ENCODE data around the gene GPC6. TPM values are rescaled to one million over a fixed set of nuclear protein-coding genes. Genes with fewer than 3 reads are reported as not detected.
A peak's percentile ranks its signal among the peaks of the same experiment; 100 is the strongest.

The GPC6 gene
- total RNA-seq, 6 donors from 2014 or later = 1.3 to 7.3 (median 3.4) TPM

DNA sequence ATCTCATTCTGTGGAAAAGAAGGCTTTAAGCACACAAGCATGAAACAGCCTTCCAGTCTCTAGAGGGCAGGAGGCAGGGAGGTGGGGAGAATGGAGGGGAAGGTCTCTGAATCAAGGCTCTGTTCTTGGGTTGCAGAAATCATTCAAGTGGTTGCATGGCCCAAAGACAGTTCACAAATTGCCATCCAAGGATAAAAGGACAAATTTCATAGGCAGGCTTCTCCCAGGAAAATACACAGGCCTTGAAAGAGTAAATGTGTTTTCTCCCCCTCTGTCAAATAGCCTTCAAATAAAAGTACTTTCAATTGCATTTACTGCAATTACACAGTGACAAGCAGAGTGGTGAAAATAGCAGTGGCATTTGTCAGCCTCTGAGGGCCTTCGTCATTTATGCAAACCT lies 802.0 kb downstream of the GPC6 start:
- DNase-seq = no peak
- TF ChIP-seq POLR2AphosphoS5 (IDR thresholded peaks at IDR 0.05) = no peak
- no peak for TF ChIP-seq POLR2A (IDR thresholded peaks at IDR 0.05)
- TF ChIP-seq EP300 (IDR thresholded peaks at IDR 0.05) = no peak
- TF ChIP-seq CTCF (IDR thresholded peaks at IDR 0.05) = no peak
- Histone ChIP-seq H3K27me3 (no peaks in the 10 kb centered on the region), H3K36me3 (no peaks in the 10 kb centered on the region), H3K27ac (no peak overlapping the region), H3K9me3 (no peaks in the 10 kb centered on the region), H3K4me3 (no peak overlapping the region), H3K4me1 (no peaks in the 10 kb centered on the region)
- ATAC-seq (ENCODE audit: low FRiP score in 2 of 2) = no peak
- 84 to 88% methylated on average over 1 of the region's 1 CpG for WGBS, 2 donors

DNA sequence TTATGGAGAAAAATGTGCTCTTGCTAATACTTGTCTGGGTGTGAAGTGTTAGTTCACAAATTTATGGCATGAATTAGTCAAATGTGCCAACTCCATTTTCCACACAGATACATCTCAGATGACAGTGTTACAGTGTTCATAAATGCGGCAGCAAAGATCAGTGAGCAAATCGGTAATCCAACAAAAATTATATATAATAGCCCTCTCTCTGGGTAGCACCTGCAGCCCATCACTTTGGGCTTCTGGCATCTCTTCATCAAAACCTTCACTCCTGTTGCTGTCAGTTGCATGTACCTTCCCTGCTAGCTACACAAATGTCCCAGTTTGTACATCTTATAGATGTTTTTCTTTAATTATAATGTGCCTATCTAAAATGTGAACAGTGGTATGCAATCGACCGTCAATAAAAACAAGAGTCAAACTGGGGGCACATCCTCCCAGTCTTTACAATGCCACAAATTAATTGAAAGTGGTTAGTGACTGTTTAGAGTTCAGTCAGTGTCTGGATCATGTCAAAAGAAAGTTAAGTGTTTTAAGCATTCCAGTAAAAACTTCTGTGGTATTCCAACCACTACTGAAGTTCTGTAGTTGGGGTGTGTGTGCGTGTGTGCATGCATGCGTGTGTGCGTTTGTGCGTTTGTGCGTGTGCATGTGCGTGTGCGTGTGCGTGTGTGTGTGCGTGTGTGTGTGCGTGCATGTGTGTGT lies 804.0 kb downstream of the GPC6 start:
- no peak overlapping the region for H3K27ac ChIP-seq
- TF ChIP-seq POLR2AphosphoS5 (IDR thresholded peaks at IDR 0.05) = no peak
- no peak for TF ChIP-seq EP300 (IDR thresholded peaks at IDR 0.05)
- TF ChIP-seq POLR2A (IDR thresholded peaks at IDR 0.05) = no peak
- no peak for TF ChIP-seq CTCF (IDR thresholded peaks at IDR 0.05)
- no peaks in the 10 kb centered on the region for H3K36me3 ChIP-seq
- H3K9me3 ChIP-seq = no peaks in the 10 kb centered on the region
- no peak overlapping the region for H3K4me3 ChIP-seq
- ATAC-seq (ENCODE audit: low FRiP score in 2 of 2) (no peak), DNase-seq (peak in 1 of 2 donors; percentile 41)
- no peaks in the 10 kb centered on the region for H3K27me3 ChIP-seq
- WGBS, 2 donors = 95% methylated on average over 14 of the region's 14 CpGs
- no peaks in the 10 kb centered on the region for H3K4me1 ChIP-seq

DNA sequence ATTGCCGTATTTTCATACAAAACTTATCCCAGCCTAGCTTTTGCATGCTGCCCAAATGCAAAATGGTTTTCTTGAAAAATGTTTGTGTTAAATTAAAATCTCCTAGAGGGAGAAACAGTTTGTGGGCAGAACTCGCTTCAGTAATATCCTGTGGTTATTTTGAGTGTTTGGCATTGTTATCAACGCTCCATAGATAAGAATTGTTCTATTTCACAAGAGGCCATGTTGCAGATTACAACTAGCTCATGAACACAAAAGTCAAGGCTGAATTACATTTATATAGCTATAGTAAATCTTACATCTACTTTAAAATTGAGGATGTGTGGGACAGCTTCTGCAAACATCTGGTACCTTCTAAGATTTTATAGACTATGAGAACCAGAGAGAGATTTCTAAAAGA lies 805.0 kb downstream of the GPC6 start:
- H3K27ac ChIP-seq = no peak overlapping the region
- 54 to 57% methylated on average over 3 of the region's 3 CpGs for WGBS, 2 donors
- H3K4me3 ChIP-seq = no peak overlapping the region
- DNase-seq = no peak
- H3K4me1 ChIP-seq = no peaks in the 10 kb centered on the region
- TF ChIP-seq EP300 (IDR thresholded peaks at IDR 0.05) = no peak
- TF ChIP-seq POLR2A (IDR thresholded peaks at IDR 0.05) = no peak
- TF ChIP-seq POLR2AphosphoS5 (IDR thresholded peaks at IDR 0.05) = no peak
- TF ChIP-seq CTCF (IDR thresholded peaks at IDR 0.05) = no peak
- no peaks in the 10 kb centered on the region for H3K36me3 ChIP-seq
- no peaks in the 10 kb centered on the region for H3K9me3 ChIP-seq
- H3K27me3 ChIP-seq = no peaks in the 10 kb centered on the region
- no peak for ATAC-seq (ENCODE audit: low FRiP score in 2 of 2)

GRCh38 chr13:94033098-94033497 lies 806.5 kb downstream of the GPC6 start:
- ATAC-seq (ENCODE audit: low FRiP score in 2 of 2) = no peak
- no peaks in the 10 kb centered on the region for H3K27me3 ChIP-seq
- no peaks in the 10 kb centered on the region for H3K4me1 ChIP-seq
- H3K4me3 ChIP-seq = no peak overlapping the region
- DNase-seq = no peak
- H3K27ac ChIP-seq = no peak overlapping the region
- WGBS, 2 donors = 79 to 83% methylated on average over 1 of the region's 1 CpG
- no peaks in the 10 kb centered on the region for H3K36me3 ChIP-seq
- H3K9me3 ChIP-seq = no peaks in the 10 kb centered on the region
- TF ChIP-seq POLR2A (IDR thresholded peaks at IDR 0.05) (no peak), CTCF (IDR thresholded peaks at IDR 0.05) (no peak), EP300 (IDR thresholded peaks at IDR 0.05) (no peak), POLR2AphosphoS5 (IDR thresholded peaks at IDR 0.05) (no peak)
